Renal pelvis (tissue), 4 donors: Measurements from ENCODE around the gene CNIH1. TPM values are rescaled to one million over a fixed set of nuclear protein-coding genes. Genes with fewer than 3 reads are reported as not detected.
A peak's percentile ranks its signal among the peaks of the same experiment; 100 is the strongest.
"Not testable (repeated sequence)": the region's sequence is repeated elsewhere in the genome, so short reads cannot be mapped to it uniquely, and the experiment has no call there.

Source experiments
- DNase-seq: peaks from one replicate; pipeline ENCODE4 v3.0.0-alpha.2; 2013
- polyA plus RNA-seq, 3 donors: library from polyadenylated mRNA; unstranded; fragments of 120-200 nt; gene quantifications; one replicate each; pipeline ENCODE4 v1.2.1, GENCODE V29; 2013; ENCODE audit not compliant: insufficient read length in 3 of 3

CNIH1 gene
- polyA plus RNA-seq, 3 donors, result 114 to 128 (median 127) TPM

DNA sequence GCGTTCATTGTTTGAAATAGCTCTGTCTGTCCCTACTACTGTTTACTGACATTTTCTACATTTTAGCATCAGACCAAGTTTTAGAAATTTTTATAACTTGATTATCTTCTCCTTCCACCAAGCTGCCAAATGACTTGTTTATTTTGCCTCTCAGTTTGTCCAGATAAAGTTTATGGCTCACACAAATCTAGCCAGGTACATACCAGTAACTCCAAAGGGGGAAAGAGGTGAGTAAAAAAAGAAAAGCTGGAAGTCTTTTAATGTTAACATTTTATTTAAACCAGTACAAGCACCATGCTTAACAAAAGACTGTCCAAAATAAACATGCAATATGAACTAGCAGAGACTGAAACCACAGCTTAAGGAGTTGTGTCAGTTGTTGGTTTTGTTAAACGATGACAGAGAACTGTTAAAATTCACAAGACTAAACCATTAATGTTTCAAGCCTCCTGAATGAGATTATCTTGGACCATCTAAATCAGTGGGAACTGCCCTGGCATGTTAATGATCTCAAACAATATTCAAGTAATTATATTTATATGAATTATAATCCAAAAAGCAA is 33.1 kb upstream of the CNIH1 start:
- DNase-seq, result no peak

DNA sequence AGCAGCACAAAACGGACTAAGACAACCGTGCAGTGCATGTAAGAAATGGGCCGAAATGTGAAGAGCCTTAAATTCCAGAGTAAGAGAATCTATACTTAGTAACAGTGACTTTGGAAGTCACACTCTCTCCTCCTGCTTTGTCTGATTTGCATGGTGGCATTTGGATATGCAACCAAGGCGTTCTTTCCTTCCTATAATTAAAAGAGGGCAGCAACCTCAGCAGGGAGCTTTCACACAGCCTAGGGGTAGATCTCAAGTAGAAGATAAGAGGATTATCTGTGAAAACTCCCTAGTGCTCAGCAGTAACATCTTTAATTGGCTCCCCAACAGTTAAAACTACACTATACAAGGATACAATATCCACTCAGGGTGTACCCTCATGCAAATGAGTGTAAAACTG is 31.1 kb upstream of the CNIH1 start:
- DNase-seq, result no peak

GRCh38 chr14:54471641-54472040 is 30.5 kb upstream of the CNIH1 start:
- DNase-seq, result no peak

DNA sequence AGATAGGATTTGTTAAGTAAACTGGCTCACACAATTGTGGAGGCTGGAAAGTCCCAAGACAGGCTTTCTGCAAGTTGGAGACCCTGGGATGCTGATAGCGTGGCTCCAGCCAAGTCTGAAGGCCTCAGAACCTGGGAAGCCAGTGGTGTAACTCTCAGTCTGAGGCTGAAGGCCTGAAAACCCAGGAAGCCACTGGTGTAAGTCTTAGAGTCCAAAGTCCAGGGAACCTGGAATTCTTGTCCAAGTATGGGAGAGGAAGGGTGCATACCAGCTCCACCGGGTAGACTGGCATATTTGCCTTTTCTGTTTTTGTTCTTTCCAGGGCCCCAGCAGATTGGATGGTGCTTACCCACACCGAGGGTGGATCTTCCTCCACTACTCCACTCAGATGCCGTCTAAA is 29.5 kb upstream of the CNIH1 start:
- DNase-seq, result no peak

- DNase-seq, result no peak
These were observed 26.1 kb upstream of the CNIH1 start for GRCh38 chr14:54467280-54467679.

DNA sequence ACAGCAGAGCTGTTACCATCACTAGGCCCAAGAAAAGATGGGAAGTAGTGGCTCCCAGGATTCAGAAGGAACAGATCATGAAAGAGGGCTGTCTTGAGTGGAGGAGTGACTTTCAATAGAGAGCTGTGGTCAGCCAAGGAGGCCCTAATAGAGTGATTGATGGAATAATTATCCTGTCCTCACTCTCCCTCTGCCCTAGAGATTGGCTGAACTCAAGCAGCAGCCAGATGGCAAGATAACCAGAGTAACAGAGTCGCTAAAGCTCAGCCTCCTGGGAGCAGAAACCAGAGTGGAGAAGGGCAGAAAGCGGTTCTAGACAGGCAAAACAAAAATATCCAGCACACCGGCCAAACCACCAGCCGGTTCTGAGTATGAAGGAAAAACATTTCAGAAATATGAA is 24.5 kb upstream of the CNIH1 start:
- DNase-seq, result no peak

GRCh38 chr14:54462048-54462447 is 20.9 kb upstream of the CNIH1 start:
- no peak for DNase-seq

GRCh38 chr14:54459106-54459505 is 17.9 kb upstream of the CNIH1 start:
- DNase-seq, result no peak

- DNase-seq, result not testable (repeated sequence)
These were observed 17.4 kb upstream of the CNIH1 start for GRCh38 chr14:54458536-54458935.

GRCh38 chr14:54457609-54457996 is 16.4 kb upstream of the CNIH1 start:
- DNase-seq, result no peak

DNA sequence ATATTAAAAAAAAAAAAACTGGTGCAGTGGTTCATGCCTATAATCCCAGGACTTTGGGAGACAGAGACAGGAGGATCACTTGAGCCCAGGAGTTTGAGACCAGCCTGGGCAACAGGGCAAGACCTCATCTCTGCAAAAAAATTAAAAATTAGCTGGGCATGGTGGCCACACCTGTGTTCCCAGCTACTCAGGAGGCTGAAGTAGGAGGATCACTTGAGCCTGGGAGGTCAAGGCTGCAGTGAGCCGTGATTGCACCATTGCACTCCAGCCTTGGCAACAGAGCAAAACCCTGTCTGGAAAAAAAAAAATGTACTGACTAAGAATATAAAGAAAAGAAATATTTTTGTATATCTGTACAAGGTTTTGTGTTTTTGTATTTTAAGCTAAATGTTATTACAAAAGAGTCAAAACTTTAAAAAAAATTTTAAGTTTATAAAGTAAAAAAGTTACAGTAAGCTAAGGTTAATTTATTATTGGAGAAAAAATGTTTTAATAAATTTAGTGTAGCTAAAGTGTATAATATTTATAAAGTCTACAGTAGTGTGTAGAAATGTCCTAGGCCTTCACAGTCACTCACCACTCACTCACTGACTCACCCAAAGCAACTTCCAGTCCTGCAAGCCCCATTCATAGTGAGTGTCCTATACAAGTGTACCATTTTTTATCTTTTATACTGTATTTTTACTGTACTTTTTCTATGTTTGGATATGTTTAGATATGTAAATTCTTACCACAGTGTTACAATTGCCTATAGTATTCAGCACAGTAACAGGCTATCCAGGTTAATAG is 15.8 kb upstream of the CNIH1 start:
- DNase-seq, result not testable (repeated sequence)

- DNase-seq, result no peak
These were observed 14.2 kb upstream of the CNIH1 start for GRCh38 chr14:54455363-54455762.

- DNase-seq, result not testable (repeated sequence)
These were observed 12.8 kb upstream of the CNIH1 start for GRCh38 chr14:54453990-54454389.

GRCh38 chr14:54453252-54453651 is 12.1 kb upstream of the CNIH1 start:
- DNase-seq, result no peak

GRCh38 chr14:54451961-54452360 is 10.8 kb upstream of the CNIH1 start:
- DNase-seq, result no peak

- no peak for DNase-seq
These were observed 10.0 kb upstream of the CNIH1 start for GRCh38 chr14:54451121-54451601.

DNA sequence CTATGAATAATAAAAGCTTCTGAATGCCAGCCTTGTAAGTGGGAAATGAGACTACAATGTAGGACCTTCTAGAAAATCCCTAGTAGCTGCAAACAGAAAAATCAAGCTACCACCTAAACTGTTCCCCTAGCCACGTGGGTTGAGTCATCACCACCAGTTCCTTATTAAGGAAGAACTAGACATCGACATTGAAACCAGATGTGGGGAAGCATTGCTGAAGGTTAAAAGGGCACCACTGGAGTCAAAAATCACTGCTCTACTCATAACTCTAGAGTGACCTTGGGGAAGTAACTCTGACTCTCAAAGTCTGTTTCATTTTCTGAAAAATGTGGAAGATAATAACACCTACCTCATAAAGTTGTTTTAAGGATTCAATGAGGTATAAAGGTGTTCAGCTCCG is 9.4 kb upstream of the CNIH1 start:
- DNase-seq, result no peak

- DNase-seq, result no peak
These were observed 6.1 kb upstream of the CNIH1 start for GRCh38 chr14:54447231-54447692.

DNA sequence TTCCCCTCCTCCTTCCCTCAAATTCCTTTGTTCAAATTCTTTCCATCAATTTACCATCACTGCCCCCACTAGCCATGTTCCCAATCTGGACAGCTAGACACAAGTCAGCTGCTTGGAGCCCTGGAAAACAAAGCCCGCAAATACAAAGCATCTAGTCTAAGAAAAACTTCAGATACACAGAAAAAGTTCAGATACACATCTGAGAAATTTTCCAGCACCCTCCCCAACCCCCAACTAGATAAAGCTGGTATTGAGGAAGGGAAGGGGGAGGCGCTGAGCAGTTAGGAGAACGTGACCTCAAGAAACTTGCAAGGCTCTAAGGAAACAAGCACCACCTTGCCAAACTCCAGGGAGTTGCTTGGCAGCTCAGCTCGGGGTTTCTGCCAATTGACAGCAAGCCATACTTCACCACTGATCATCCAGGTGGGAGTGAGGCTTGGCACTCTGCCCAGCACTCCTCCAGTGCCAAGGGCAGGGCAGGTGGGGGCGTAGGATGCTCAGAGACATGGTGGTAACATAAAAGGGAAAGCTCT is 5.1 kb upstream of the CNIH1 start:
- peak; percentile 84 for DNase-seq

GRCh38 chr14:54444681-54445080 is 3.5 kb upstream of the CNIH1 start:
- no peak for DNase-seq

- DNase-seq, result peak; percentile 41
These were observed 2.8 kb upstream of the CNIH1 start for GRCh38 chr14:54443981-54444380.

DNA sequence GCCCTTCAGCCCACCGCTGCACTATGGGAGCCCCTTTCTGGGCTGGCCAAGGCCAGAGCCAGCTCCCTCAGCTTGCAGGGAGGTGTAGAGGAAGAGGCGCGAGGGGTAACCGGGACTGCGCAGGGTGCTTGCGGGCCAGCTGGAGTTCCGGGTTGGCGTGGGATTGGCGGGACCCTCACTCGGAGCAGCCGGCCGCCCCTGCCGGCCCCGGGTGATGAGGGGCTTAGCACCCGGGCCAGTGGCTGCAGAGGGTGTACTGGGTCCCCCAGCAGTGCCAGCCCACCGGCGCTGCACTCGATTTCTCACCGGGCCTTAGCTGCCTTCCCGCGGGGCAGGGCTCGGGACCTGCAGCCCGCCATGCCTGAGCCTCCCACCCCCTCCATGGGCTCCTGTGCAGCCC is 1.8 kb upstream of the CNIH1 start:
- DNase-seq, result not testable (repeated sequence)

DNA sequence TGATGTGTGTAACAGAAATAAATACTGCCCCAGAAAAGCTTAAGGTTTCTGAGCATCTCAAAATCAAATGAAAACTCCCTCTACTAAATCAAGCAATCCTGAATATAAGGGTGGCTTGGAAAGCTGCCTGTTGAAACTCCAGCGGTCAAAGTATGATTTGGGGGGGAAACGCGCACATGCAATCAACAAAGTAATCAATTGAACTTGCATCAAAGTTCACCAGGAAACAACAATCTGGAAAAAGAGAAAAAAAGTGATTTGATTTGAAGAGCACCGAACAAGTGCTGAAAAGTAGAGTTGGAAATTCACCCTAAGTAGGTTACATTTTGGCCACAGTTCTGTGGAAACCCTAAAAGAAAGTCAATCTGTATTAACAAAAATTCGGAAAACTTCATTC is 700 bp downstream of the CNIH1 start:
- DNase-seq, result no peak
